SH-SY5Y (cell line): ENCODE results near the gene DAW1.

Experiments used
- GATA2 ChIP-seq: IDR thresholded peaks from 2 replicates; pipeline ENCODE4 v1.6.1; 2011; ENCODE audit warnings: mild to moderate bottlenecking, low read depth, low read length
- GATA3 ChIP-seq: IDR thresholded peaks from 2 replicates; pipeline ENCODE4 v1.6.1; 2011; ENCODE audit warnings: low read depth, mild to moderate bottlenecking, low read length, moderate library complexity

Gene DAW1

GRCh38 chr2:227853204-227853629, 18.2 kb upstream of the DAW1 start:
- TF ChIP-seq GATA3 (no peak), GATA2 (no peak)

GRCh38 chr2:227853765-227854271, 17.6 kb upstream of the DAW1 start:
- TF ChIP-seq GATA2 (no peak), GATA3 (no peak)

- TF ChIP-seq GATA2 (no peak), GATA3 (no peak)
Measured at GRCh38 chr2:227855440-227855839, 16.0 kb upstream of the DAW1 start.

- TF ChIP-seq GATA2: no peak
- TF ChIP-seq GATA3: no peak
Measured at GRCh38 chr2:227856697-227857096, 14.7 kb upstream of the DAW1 start.

- TF ChIP-seq GATA2: no peak
- no peak for TF ChIP-seq GATA3
Measured at GRCh38 chr2:227860221-227860641, 11.2 kb upstream of the DAW1 start.

- TF ChIP-seq GATA2 (no peak), GATA3 (no peak)
Measured at GRCh38 chr2:227861011-227861410, 10.4 kb upstream of the DAW1 start.

GRCh38 chr2:227862227-227862740, 9.1 kb upstream of the DAW1 start:
- no peak for TF ChIP-seq GATA3
- no peak for TF ChIP-seq GATA2

GRCh38 chr2:227862741-227863588, 8.5 kb upstream of the DAW1 start:
- TF ChIP-seq GATA3: no peak

GRCh38 chr2:227864161-227864756, 7.2 kb upstream of the DAW1 start:
- no peak for TF ChIP-seq GATA2
- no peak for TF ChIP-seq GATA3

- TF ChIP-seq GATA3: no peak
Measured at GRCh38 chr2:227865291-227865690, 6.1 kb upstream of the DAW1 start.

- TF ChIP-seq GATA3: no peak
- no peak for TF ChIP-seq GATA2
Measured at GRCh38 chr2:227867386-227867785, 4.0 kb upstream of the DAW1 start.

GRCh38 chr2:227870710-227871374, 589 bp upstream of the DAW1 start:
- TF ChIP-seq GATA3 (no peak), GATA2 (no peak)

GRCh38 chr2:227872676-227873075, 1.2 kb downstream of the DAW1 start:
- TF ChIP-seq GATA2: no peak
- no peak for TF ChIP-seq GATA3

- no peak for TF ChIP-seq GATA2
- no peak for TF ChIP-seq GATA3
Measured at GRCh38 chr2:227876300-227876801, 4.9 kb downstream of the DAW1 start.
